ENCODE results near the gene RNU1-3.
"Not testable (repeated sequence)": the region's sequence is repeated elsewhere in the genome, so short reads cannot be mapped to it uniquely, and the experiment has no call there.

GRCh38 chr1:16713480-16713879, 46.7 kb upstream of the RNU1-3 start:
- TF ChIP-seq CTCF (IDR thresholded peaks at IDR 0.05 in 2 of 3, conservative IDR thresholded peaks at IDR 0.05 in 1 of 3; ENCODE audit: borderline replicate concordance in 1 of 3, insufficient read depth in 1 of 3, low read depth in 2 of 3, low read length in 2 of 3); EGR1 (IDR thresholded peaks at IDR 0.05; ENCODE audit: low read depth); JUND (IDR thresholded peaks at IDR 0.05); POLR2AphosphoS5 (IDR thresholded peaks at IDR 0.05; ENCODE audit: low read depth, low read length); ZBTB33 (IDR thresholded peaks at IDR 0.05; ENCODE audit: extremely low read depth, insufficient replicate concordance, low read length); EZH2phosphoT487 (IDR thresholded peaks at IDR 0.05; ENCODE audit: borderline replicate concordance); SIN3A (IDR thresholded peaks at IDR 0.05; ENCODE audit: low read depth); ATF3 (IDR thresholded peaks at IDR 0.05); MAX (IDR thresholded peaks at IDR 0.05): not testable (repeated sequence)

All from HCT116 (cell line).